ENCODE results near the gene TSHZ2.
"Not testable (repeated sequence)": the region's sequence is repeated elsewhere in the genome, so short reads cannot be mapped to it uniquely, and the experiment has no call there.

TSHZ2 gene

GRCh38 chr20:52964131-52964530 lies 8.0 kb upstream of the TSHZ2 start:
- no peak for DNase-seq (ENCODE audit: low read depth in 2 of 2)

GRCh38 chr20:52965380-52965779 lies 6.8 kb upstream of the TSHZ2 start:
- DNase-seq (ENCODE audit: low read depth in 2 of 2) = no peak

GRCh38 chr20:52965819-52966218 lies 6.3 kb upstream of the TSHZ2 start:
- no peak for DNase-seq (ENCODE audit: low read depth in 2 of 2)

GRCh38 chr20:52966543-52966942 lies 5.6 kb upstream of the TSHZ2 start:
- not testable (repeated sequence) for DNase-seq (ENCODE audit: low read depth in 2 of 2)

GRCh38 chr20:52971498-52972189 lies 514 bp upstream of the TSHZ2 start:
- no peak for DNase-seq (ENCODE audit: low read depth in 2 of 2)

- DNase-seq (ENCODE audit: low read depth in 2 of 2) = no peak
Observed at GRCh38 chr20:52972965-52973819, 1.0 kb downstream of the TSHZ2 start.

GRCh38 chr20:52974179-52974594 lies 2.0 kb downstream of the TSHZ2 start:
- DNase-seq (ENCODE audit: low read depth in 2 of 2) = peak in 1 of 2 donors; percentile 15

- DNase-seq (ENCODE audit: low read depth in 2 of 2) = no peak
Observed at GRCh38 chr20:52975029-52975732, 3.0 kb downstream of the TSHZ2 start.

GRCh38 chr20:52975803-52976531 lies 3.8 kb downstream of the TSHZ2 start:
- DNase-seq (ENCODE audit: low read depth in 2 of 2) = no peak

GRCh38 chr20:52978851-52979250 lies 6.7 kb downstream of the TSHZ2 start:
- no peak for DNase-seq (ENCODE audit: low read depth in 2 of 2)

GRCh38 chr20:52981051-52981450 lies 8.9 kb downstream of the TSHZ2 start:
- no peak for DNase-seq (ENCODE audit: low read depth in 2 of 2)

GRCh38 chr20:52983726-52984450 lies 11.7 kb downstream of the TSHZ2 start:
- DNase-seq (ENCODE audit: low read depth in 2 of 2) = no peak

- DNase-seq (ENCODE audit: low read depth in 2 of 2) = no peak
Observed at GRCh38 chr20:52984451-52984810, 12.3 kb downstream of the TSHZ2 start.

- DNase-seq (ENCODE audit: low read depth in 2 of 2) = no peak
Observed at GRCh38 chr20:52985687-52986086, 13.5 kb downstream of the TSHZ2 start.

GRCh38 chr20:52987295-52987694 lies 15.1 kb downstream of the TSHZ2 start:
- DNase-seq (ENCODE audit: low read depth in 2 of 2) = no peak

- DNase-seq (ENCODE audit: low read depth in 2 of 2) = no peak
Observed at GRCh38 chr20:52991830-52992229, 19.7 kb downstream of the TSHZ2 start.

- DNase-seq (ENCODE audit: low read depth in 2 of 2) = no peak
Observed at GRCh38 chr20:52992632-52993031, 20.5 kb downstream of the TSHZ2 start.

- DNase-seq (ENCODE audit: low read depth in 2 of 2) = no peak
Observed at GRCh38 chr20:52993076-52993475, 20.9 kb downstream of the TSHZ2 start.

GRCh38 chr20:52994184-52994970 lies 22.2 kb downstream of the TSHZ2 start:
- no peak for DNase-seq (ENCODE audit: low read depth in 2 of 2)

GRCh38 chr20:52996130-52996529 lies 24.0 kb downstream of the TSHZ2 start:
- DNase-seq (ENCODE audit: low read depth in 2 of 2) = no peak

All from stimulated activated CD8-positive, alpha-beta memory T cell treated with anti-CD3 and anti-CD28 coated beads, Interleukin-15, amount 100 ng/mL, for 48 hours (primary cell).